Coronary artery (tissue), 2 donors: ENCODE measurements around the gene SESN3.
A peak's percentile ranks its signal among the peaks of the same experiment; 100 is the strongest.
"Not testable (repeated sequence)": the region's sequence is repeated elsewhere in the genome, so short reads cannot be mapped to it uniquely, and the experiment has no call there.

Source experiments
- DNase-seq: peaks from one replicate; pipeline ENCODE4 v3.0.0-alpha.2; 2017; ENCODE audit warnings: low spot score
- H3K27ac ChIP-seq, 2 donors: fragments of 200-600 bp; sonication (generic); one replicate each; pipeline ENCODE4 v1.5.1; 2016 to 2019
- H3K4me3 ChIP-seq: fragments of 200-600 bp; sonication (generic); 2 replicates; pipeline ENCODE4 v1.5.1; 2016; ENCODE audit warnings: mild to moderate bottlenecking, moderate library complexity
- TF ChIP-seq, protein P1 (sequence below): fragments of 200-600 bp; sonication (generic); IDR thresholded peaks from one replicate; pipeline ENCODE4 v1.5.1; 2019; ENCODE audit warnings: antibody characterized with exemption

The SESN3 gene

DNA sequence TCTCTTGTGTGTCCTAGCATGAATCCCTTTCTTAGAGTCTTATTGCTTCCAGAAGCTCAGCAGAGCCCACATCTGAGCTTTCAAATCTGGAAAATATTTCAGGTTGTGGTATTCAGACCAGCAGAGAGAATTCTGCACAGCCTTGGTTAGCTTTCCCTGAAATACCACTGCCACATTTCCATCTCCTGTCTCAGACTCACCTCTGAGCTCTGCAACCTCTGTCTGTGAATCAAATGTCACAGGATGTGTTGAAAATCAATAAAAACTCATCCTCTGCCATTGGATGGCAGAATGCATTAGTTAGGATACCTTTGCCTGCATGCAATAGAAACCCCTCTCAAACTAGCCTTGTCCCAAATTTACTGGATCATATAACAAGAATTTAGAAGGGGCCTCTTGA is 93.7 kb downstream of the SESN3 start:
- Histone ChIP-seq H3K4me3 (no peak overlapping the region), H3K27ac (no peak overlapping the region)
- no peak for DNase-seq
- TF ChIP-seq, protein P1, sequence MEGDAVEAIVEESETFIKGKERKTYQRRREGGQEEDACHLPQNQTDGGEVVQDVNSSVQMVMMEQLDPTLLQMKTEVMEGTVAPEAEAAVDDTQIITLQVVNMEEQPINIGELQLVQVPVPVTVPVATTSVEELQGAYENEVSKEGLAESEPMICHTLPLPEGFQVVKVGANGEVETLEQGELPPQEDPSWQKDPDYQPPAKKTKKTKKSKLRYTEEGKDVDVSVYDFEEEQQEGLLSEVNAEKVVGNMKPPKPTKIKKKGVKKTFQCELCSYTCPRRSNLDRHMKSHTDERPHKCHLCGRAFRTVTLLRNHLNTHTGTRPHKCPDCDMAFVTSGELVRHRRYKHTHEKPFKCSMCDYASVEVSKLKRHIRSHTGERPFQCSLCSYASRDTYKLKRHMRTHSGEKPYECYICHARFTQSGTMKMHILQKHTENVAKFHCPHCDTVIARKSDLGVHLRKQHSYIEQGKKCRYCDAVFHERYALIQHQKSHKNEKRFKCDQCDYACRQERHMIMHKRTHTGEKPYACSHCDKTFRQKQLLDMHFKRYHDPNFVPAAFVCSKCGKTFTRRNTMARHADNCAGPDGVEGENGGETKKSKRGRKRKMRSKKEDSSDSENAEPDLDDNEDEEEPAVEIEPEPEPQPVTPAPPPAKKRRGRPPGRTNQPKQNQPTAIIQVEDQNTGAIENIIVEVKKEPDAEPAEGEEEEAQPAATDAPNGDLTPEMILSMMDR: no peak

DNA sequence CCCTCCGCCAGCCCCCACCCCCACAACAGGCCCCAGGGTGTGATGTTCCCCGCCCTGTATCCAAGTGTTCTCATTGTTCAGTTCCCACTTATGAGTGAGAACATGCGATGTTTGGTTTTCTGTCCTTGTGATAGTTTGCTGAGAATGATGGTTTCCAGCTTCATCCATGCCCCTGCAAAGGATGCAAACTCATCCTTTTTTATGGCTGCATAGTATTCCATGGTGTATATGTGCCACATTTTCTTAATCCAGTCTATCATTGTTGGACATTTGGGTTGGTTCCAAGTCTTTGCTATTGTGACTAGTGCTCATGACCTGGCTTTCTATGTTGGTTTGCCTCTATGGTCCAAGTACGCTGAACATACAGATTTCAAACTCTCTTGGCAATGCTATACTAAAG is 94.3 kb downstream of the SESN3 start:
- not testable (repeated sequence) for H3K27ac ChIP-seq, H3K4me3 ChIP-seq, DNase-seq

GRCh38 chr11:95135880-95136279 is 95.1 kb downstream of the SESN3 start:
- H3K4me3 ChIP-seq: no peak overlapping the region
- no peak for DNase-seq
- H3K27ac ChIP-seq: no peak overlapping the region
- TF ChIP-seq, protein P1: no peak

DNA sequence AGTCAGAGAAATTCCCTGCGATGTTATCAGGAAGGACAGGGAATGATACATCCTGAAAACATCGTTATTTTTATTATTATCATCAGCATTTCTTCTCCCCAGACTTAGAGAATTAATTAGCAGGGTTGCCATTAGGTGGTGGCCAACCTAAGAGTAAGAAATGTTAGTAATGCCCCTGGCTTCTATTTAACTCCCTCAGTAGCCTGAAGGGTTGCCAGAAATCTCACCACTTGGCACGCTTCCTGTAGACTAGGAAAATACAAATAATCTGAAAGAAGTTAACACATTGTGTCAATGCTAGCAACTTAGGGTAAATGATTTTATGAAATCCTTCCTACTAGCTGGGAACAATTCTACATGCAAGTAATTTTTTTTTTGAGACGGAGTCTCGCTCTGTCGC is 95.8 kb downstream of the SESN3 start:
- TF ChIP-seq, protein P1: no peak
- H3K27ac ChIP-seq: peak overlapping the region in 1 of 2 donors; percentile 18
- no peak for DNase-seq
- no peak overlapping the region for H3K4me3 ChIP-seq

GRCh38 chr11:95134491-95134890 is 96.5 kb downstream of the SESN3 start:
- no peak for DNase-seq
- TF ChIP-seq, protein P1: no peak
- peak overlapping the region in 1 of 2 donors; percentile 20 for H3K27ac ChIP-seq
- H3K4me3 ChIP-seq: no peak overlapping the region

DNA sequence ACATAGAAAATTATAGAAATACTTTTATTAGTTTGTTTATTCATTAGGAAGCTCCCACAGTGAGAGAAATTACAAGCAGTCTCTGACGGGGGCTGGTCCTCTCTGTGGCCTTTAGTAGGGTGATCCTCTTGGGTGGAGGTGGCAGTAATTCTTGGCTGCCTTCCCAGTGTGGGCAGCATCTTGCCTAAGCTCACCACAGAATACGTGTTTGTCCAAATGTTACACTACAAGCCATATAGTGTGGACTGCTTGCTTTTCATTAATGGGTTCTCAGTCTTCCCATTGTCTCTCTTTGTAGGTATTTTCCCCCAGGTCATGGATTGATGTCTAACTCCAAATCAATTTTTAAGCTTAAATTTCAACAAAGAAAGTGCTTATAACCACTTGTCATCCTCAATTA is 98.0 kb downstream of the SESN3 start:
- no peak for DNase-seq
- Histone ChIP-seq H3K4me3 (no peak overlapping the region), H3K27ac (no peak overlapping the region)
- TF ChIP-seq, protein P1: no peak

DNA sequence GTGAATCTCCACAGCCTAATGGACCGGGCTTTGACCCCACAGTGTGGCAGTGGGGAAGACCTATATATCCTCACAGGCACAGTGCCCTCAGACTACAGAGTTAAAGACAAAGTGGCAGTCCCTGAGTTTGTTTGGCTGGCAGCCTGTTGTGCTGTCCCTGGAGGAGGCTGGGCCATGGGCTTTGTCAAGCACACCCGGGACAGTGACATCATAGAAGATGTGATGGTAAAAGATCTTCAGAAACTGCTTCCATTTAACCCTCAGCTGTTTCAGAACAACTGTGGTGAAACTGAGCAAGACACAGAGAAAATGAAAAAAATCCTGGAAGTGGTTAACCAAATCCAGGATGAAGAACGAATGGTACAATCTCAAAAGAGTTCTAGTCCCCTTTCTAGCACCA is 102.4 kb downstream of the SESN3 start:
- H3K27ac ChIP-seq: no peak overlapping the region
- TF ChIP-seq, protein P1: no peak
- DNase-seq: no peak
- no peak overlapping the region for H3K4me3 ChIP-seq

DNA sequence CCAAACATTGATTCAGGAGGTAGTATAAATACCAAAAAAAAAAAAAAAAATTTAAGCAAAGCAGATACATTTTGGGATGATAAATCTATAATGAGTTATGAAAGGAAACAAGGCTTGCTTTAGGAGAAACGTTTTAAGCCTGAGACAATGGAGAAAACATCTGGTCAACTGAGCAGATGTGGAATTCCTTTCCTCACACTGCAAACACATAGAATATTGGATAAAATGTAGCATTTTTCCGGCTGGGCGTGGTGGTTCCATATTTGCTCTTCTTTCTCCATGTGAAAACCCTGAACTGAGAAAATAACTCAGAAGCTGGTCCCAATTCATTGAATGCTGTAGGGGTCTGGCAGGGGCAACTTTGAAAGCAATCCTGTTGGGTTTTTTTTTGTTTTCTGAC is 107.4 kb downstream of the SESN3 start:
- TF ChIP-seq, protein P1: no peak
- DNase-seq: no peak
- no peak overlapping the region for H3K27ac ChIP-seq
- no peak overlapping the region for H3K4me3 ChIP-seq
